ENCODE data around the gene C9.
"Not testable (repeated sequence)": the region's sequence is repeated elsewhere in the genome, so short reads cannot be mapped to it uniquely, and the experiment has no call there.

The C9 gene

GRCh38 chr5:39364367-39364766 lies at the start of gene C9:
C9 (minus strand) TSS chr5:39364495; CDS start chr5:39364464, 31 bp downstream.
- no peak for DNase-seq

- no peak for DNase-seq
Measured at GRCh38 chr5:39413771-39414170, 49.5 kb upstream of the C9 start.

- DNase-seq = no peak
Measured at GRCh38 chr5:39412721-39413394, 48.6 kb upstream of the C9 start.

- no peak for DNase-seq
Measured at GRCh38 chr5:39411985-39412384, 47.7 kb upstream of the C9 start.

GRCh38 chr5:39411061-39411460 lies 46.8 kb upstream of the C9 start:
- no peak for DNase-seq

GRCh38 chr5:39409033-39409432 lies 44.7 kb upstream of the C9 start:
- no peak for DNase-seq

- DNase-seq = no peak
Measured at GRCh38 chr5:39405083-39405843, 41.0 kb upstream of the C9 start.

- not testable (repeated sequence) for DNase-seq
Measured at GRCh38 chr5:39403761-39404160, 39.5 kb upstream of the C9 start.

GRCh38 chr5:39402140-39402539 lies 37.8 kb upstream of the C9 start:
- not testable (repeated sequence) for DNase-seq

GRCh38 chr5:39400713-39401578 lies 36.7 kb upstream of the C9 start:
- no peak for DNase-seq

- DNase-seq = no peak
Measured at GRCh38 chr5:39399135-39400036, 35.1 kb upstream of the C9 start.

GRCh38 chr5:39396843-39397242 lies 32.5 kb upstream of the C9 start:
- no peak for DNase-seq

GRCh38 chr5:39395521-39395920 lies 31.2 kb upstream of the C9 start:
- DNase-seq = no peak

- no peak for DNase-seq
Measured at GRCh38 chr5:39394946-39395345, 30.7 kb upstream of the C9 start.

- no peak for DNase-seq
Measured at GRCh38 chr5:39390945-39391344, 26.6 kb upstream of the C9 start.

- no peak for DNase-seq
Measured at GRCh38 chr5:39387293-39387692, 23.0 kb upstream of the C9 start.

GRCh38 chr5:39384271-39384670 lies 20.0 kb upstream of the C9 start:
- DNase-seq = no peak

- no peak for DNase-seq
Measured at GRCh38 chr5:39381376-39381775, 17.1 kb upstream of the C9 start.

GRCh38 chr5:39379693-39380092 lies 15.4 kb upstream of the C9 start:
- DNase-seq = no peak

- no peak for DNase-seq
Measured at GRCh38 chr5:39377613-39378012, 13.3 kb upstream of the C9 start.

- DNase-seq = peak; percentile 42
Measured at GRCh38 chr5:39376293-39376714, 12.0 kb upstream of the C9 start.

GRCh38 chr5:39373791-39374190 lies 9.5 kb upstream of the C9 start:
- no peak for DNase-seq

GRCh38 chr5:39371367-39371635 lies 7.0 kb upstream of the C9 start:
- no peak for DNase-seq

Measured in stimulated activated CD8-positive, alpha-beta memory T cell treated with anti-CD3 and anti-CD28 coated beads, Interleukin-4, amount 100 ng/mL, for 48 hours (primary cell).